DOHH2 (cell line): ENCODE results near the gene CCDC170.

Experiments
- EZH2phosphoT487 ChIP-seq: fragments of 200-600 bp; sonication (generic); IDR thresholded peaks from 2 replicates; pipeline ENCODE4 v1.6.1; 2017; ENCODE audit warnings: borderline replicate concordance, mild to moderate bottlenecking, antibody characterized with exemption, low read length, moderate library complexity, mixed read lengths
- TF ChIP-seq, protein P1 (sequence below): fragments of 200-600 bp; sonication (generic); IDR thresholded peaks from one replicate; pipeline ENCODE4 v1.5.1; 2014; ENCODE audit warnings: antibody characterized with exemption, mild to moderate bottlenecking, low read depth, low read length; ENCODE audit not compliant: poor library complexity, severe bottlenecking

DNA sequence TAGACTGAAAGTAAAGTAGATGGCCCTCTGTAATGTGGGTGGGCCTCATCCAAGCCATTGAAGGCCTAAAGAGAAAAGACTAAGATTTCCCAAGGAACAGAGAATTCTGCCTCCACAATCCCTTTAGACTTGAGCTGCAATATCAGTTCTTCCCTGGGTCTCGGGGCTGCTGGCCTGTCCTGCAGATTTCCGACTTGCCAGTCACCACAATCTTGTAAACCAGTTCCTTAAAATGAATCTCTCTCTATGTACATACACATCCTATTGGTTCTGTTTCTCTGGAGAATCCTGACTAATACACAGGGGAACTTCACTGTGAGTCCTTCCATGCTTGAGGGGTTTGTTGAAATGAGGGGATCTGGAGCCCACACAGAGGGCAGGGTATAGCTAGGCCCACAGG is 12.9 kb downstream of the CCDC170 start:
- no peak for TF ChIP-seq EZH2phosphoT487
- TF ChIP-seq, protein P1, sequence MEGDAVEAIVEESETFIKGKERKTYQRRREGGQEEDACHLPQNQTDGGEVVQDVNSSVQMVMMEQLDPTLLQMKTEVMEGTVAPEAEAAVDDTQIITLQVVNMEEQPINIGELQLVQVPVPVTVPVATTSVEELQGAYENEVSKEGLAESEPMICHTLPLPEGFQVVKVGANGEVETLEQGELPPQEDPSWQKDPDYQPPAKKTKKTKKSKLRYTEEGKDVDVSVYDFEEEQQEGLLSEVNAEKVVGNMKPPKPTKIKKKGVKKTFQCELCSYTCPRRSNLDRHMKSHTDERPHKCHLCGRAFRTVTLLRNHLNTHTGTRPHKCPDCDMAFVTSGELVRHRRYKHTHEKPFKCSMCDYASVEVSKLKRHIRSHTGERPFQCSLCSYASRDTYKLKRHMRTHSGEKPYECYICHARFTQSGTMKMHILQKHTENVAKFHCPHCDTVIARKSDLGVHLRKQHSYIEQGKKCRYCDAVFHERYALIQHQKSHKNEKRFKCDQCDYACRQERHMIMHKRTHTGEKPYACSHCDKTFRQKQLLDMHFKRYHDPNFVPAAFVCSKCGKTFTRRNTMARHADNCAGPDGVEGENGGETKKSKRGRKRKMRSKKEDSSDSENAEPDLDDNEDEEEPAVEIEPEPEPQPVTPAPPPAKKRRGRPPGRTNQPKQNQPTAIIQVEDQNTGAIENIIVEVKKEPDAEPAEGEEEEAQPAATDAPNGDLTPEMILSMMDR: no peak
